Loucy (cell line): Measurements from ENCODE around the gene TMEM184A.

Experiments
- H2AFZ ChIP-seq: fragments of 200-600 bp; sonication (generic); 2 replicates; pipeline ENCODE4 v1.6.0; 2016; ENCODE audit warnings: antibody characterized with exemption, mild to moderate bottlenecking, low read length, moderate library complexity
- H3F3A ChIP-seq: fragments of 200-600 bp; 2 replicates; pipeline ENCODE4 v1.6.0; 2016; ENCODE audit warnings: antibody characterized with exemption, low read depth, mild to moderate bottlenecking
- H3K27me3 ChIP-seq: fragments of 200-600 bp; sonication (generic); 2 replicates; pipeline ENCODE4 v1.6.1; 2014; ENCODE audit warnings: low read length, mild to moderate bottlenecking; ENCODE audit not compliant: insufficient read depth, poor library complexity, severe bottlenecking
- H3K36me3 ChIP-seq: fragments of 200-600 bp; sonication (generic); 2 replicates; pipeline ENCODE4 v1.6.1; 2016; ENCODE audit warnings: low read length; ENCODE audit not compliant: insufficient read depth
- H3K4me1 ChIP-seq: fragments of 200-600 bp; sonication (generic); 2 replicates; pipeline ENCODE4 v1.5.1; 2014; ENCODE audit warnings: low read length, mild to moderate bottlenecking; ENCODE audit not compliant: insufficient read depth, poor library complexity, severe bottlenecking
- H3K4me2 ChIP-seq: fragments of 200-600 bp; sonication (generic); 2 replicates; pipeline ENCODE4 v1.6.0; 2014; ENCODE audit warnings: antibody characterized with exemption, low read length, low read depth, mild to moderate bottlenecking; ENCODE audit not compliant: poor library complexity, severe bottlenecking
- H3K4me3 ChIP-seq: fragments of 200-600 bp; sonication (generic); 2 replicates; pipeline ENCODE4 v1.5.1; 2014; ENCODE audit warnings: low read length, mild to moderate bottlenecking, mixed read lengths; ENCODE audit not compliant: poor library complexity, severe bottlenecking
- H3K79me2 ChIP-seq: fragments of 200-600 bp; sonication (generic); 2 replicates; pipeline ENCODE4 v1.6.1; 2014; ENCODE audit warnings: low read length; ENCODE audit not compliant: insufficient read depth
- H3K9ac ChIP-seq: fragments of 200-600 bp; sonication (generic); 2 replicates; pipeline ENCODE4 v1.6.0; 2014; ENCODE audit warnings: mild to moderate bottlenecking, low read depth, low read length, moderate library complexity; ENCODE audit not compliant: poor library complexity, severe bottlenecking
- H3K9me2 ChIP-seq: fragments of 200-600 bp; sonication (generic); replicated peaks from 2 replicates; pipeline ENCODE4 v1.6.1; 2016; ENCODE audit warnings: low read depth, low read length, mixed read lengths
- H3K9me3 ChIP-seq: fragments of 200-600 bp; sonication (generic); 2 replicates; pipeline ENCODE4 v1.6.1; 2014; ENCODE audit warnings: mild to moderate bottlenecking, antibody characterized with exemption, low read length, low read depth; ENCODE audit not compliant: insufficient read depth
- H4K20me1 ChIP-seq: fragments of 200-600 bp; sonication (generic); 2 replicates; pipeline ENCODE4 v1.6.0; 2014; ENCODE audit warnings: antibody characterized with exemption, low read length, mild to moderate bottlenecking; ENCODE audit not compliant: insufficient read depth, poor library complexity, severe bottlenecking
- EZH2phosphoT487 ChIP-seq: fragments of 200-600 bp; IDR thresholded peaks from 2 replicates; pipeline ENCODE4 v1.6.1; 2018; ENCODE audit warnings: antibody characterized with exemption, mild to moderate bottlenecking, moderate library complexity, borderline replicate concordance
- TF ChIP-seq, protein P1 (sequence below): fragments of 200-600 bp; sonication (generic); conservative IDR thresholded peaks from 2 replicates; pipeline ENCODE4 v1.5.1; 2014; ENCODE audit warnings: mild to moderate bottlenecking, antibody characterized with exemption, low read length

Gene TMEM184A

DNA sequence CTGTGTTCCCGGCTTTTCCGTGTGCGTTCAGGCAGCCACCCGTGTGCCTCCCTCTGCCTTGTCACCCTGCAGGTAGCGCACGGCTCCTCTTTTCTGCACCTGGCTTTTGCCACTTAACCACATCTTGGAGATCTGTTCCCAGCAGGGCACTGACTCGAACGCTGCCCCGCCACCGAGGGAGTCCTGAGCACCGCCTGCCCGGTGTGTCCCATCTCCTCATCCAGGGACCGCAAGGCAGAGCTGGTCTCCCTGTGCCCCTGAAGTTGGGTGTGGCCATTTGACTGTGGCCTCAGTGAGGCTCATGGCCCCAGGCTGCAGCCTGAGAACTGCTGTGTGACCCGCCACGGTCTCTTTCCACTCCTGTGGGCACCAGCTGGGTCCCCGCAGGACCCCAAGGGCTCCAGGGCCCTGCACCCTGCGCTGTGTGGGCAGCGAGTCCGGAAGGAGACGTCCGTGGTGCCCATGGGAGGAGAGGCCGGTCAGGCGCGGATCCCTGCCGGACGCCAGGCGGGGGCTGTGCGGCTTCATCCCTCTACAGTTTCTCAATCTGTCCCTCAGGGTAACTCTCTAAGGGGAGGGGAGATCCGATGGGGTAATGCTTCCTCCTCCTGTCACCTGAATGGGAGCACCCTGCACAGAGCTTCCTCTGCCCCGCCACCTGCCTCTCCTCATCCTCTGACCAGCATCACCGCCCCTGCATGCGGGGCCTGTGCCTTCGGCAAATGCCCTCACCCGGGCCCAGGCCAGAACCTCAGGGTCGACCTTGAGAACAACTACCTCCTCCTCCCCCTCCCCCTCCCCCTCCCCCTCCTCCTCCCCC is 50.1 kb downstream of the TMEM184A start:
- Histone ChIP-seq H3K9me3 (no peaks in the 10 kb centered on the region), H3K27me3 (no peaks in the 10 kb centered on the region), H3F3A (peaks cover 16% of the 10 kb centered on the region; the same call in 1 of the 2 replicates), H3K79me2 (peaks cover 49% of the 10 kb centered on the region), H4K20me1 (peaks cover 31% of the 10 kb centered on the region), H3K4me2 (peak overlapping the region; percentile 97), H2AFZ (no peak overlapping the region), H3K4me1 (peaks cover 68% of the 10 kb centered on the region), H3K9ac (peak overlapping the region; percentile 88), H3K36me3 (peaks cover 8% of the 10 kb centered on the region; the same call in 1 of the 2 replicates), H3K4me3 (peak overlapping the region; percentile 85), H3K9me2 (no peaks in the 10 kb centered on the region)
- TF ChIP-seq EZH2phosphoT487 = no peak
- TF ChIP-seq, protein P1, sequence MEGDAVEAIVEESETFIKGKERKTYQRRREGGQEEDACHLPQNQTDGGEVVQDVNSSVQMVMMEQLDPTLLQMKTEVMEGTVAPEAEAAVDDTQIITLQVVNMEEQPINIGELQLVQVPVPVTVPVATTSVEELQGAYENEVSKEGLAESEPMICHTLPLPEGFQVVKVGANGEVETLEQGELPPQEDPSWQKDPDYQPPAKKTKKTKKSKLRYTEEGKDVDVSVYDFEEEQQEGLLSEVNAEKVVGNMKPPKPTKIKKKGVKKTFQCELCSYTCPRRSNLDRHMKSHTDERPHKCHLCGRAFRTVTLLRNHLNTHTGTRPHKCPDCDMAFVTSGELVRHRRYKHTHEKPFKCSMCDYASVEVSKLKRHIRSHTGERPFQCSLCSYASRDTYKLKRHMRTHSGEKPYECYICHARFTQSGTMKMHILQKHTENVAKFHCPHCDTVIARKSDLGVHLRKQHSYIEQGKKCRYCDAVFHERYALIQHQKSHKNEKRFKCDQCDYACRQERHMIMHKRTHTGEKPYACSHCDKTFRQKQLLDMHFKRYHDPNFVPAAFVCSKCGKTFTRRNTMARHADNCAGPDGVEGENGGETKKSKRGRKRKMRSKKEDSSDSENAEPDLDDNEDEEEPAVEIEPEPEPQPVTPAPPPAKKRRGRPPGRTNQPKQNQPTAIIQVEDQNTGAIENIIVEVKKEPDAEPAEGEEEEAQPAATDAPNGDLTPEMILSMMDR = no peak

DNA sequence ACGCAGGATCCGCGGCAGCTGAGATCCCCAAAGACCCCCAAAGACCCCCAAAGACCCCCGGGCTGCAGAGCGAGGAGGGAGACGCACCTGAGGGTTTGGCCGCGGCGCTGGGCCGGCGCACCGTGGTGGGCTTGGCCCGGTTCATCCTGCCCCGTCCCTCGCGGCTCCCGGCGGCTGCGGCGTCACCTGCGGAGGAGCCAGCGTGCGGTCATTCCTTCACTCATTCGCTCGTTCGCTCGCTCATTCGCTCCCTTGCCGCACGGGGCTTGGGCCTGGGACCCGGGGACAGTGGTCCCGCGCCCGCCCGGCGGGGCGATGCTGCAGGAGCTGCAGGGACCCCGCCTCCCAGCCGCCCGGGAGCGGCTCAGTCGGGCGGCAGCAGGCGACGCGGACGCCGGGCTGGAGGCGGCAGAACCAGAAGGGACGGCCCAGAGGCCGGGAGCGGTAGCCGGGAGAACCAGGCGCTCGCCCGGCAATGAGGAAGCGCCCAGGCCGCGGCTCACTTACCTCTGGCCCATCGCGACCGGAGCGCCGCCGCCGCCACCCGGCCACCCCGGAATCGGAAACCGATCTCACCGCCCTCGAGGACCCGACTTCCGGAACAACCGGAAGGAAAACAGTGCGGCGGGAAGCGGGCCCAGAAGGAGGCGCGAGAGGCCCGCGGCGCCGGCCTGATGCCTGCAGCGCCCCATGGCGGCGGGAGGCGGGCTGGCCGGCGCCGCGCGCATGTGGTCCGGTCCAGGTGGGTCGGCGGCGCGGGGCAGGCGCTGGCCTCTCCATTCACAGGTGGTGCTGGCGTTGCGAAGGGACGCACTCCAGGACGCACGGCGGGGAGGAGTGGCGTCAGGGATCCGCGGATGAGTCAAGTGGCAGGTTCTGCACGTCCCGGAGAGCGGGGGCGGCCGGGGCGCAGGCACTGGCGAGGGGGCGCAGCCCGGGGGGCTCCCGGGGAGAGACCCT is 51.9 kb downstream of the TMEM184A start, which contains the start of gene INTS1:
TSS of gene INTS1 (minus strand) at position 574 of the 960 bp plus-strand sequence. CDS start at position 145, 429 bp downstream.
- no peak within 1 kb of the TSS; the same call in 1 of the 2 replicates for H2AFZ ChIP-seq

DNA sequence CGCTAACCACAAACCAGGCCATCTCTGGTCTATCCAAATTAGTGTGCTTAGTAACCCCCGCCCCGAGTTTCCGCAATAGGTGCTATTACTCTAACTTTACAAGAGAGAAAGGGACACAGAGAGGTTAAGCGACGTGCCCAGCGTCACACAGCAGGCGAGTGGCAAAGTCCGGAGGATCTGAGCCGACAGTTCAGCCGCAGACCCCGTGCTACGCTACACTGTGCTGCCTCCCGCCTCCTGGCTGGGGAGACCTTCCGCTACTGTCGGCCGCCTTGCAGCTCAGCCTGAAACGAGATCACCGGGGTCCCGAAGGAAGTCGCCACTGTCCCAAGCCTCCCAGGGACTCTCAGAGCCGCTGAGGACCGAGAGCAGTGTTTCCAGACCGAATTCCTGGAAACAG is 52.6 kb downstream of the TMEM184A start:
- Histone ChIP-seq H2AFZ (no peak overlapping the region), H3K4me1 (peaks cover 44% of the 10 kb centered on the region), H3K9ac (peak overlapping the region; percentile 88), H3K9me3 (no peaks in the 10 kb centered on the region), H3K4me2 (peak overlapping the region; percentile 97), H3K79me2 (peaks cover 57% of the 10 kb centered on the region), H3F3A (0 out of 2 replicates have a peak, but pooled peaks cover 10% of the 10 kb centered on the region), H3K36me3 (peaks cover 28% of the 10 kb centered on the region; the same call in 1 of the 2 replicates), H4K20me1 (peaks cover 40% of the 10 kb centered on the region), H3K27me3 (no peaks in the 10 kb centered on the region), H3K4me3 (peak overlapping the region; percentile 85), H3K9me2 (no peaks in the 10 kb centered on the region)
- TF ChIP-seq EZH2phosphoT487 = no peak
- TF ChIP-seq, protein P1 = no peak

More for the DNA sequence above, 51.9 kb downstream of the TMEM184A start, which contains the start of gene INTS1:
- peak within 1 kb of the TSS; percentile 85 for H3K4me3 ChIP-seq
- no peaks in the 10 kb centered on the region for H3K27me3 ChIP-seq
- H3K4me1 ChIP-seq = peaks cover 51% of the 10 kb centered on the region
- no peak for TF ChIP-seq EZH2phosphoT487
- TF ChIP-seq, protein P1 = peak; percentile 76
- peak within 1 kb of the TSS; percentile 88 for H3K9ac ChIP-seq
- H3K9me2 ChIP-seq = no peaks in the 10 kb centered on the region
- H4K20me1 ChIP-seq = peaks cover 40% of the 10 kb centered on the region
- H3K4me2 ChIP-seq = peak within 1 kb of the TSS; percentile 97
- H3K79me2 ChIP-seq = peaks cover 57% of the 10 kb centered on the region
- no peaks in the 10 kb centered on the region for H3K9me3 ChIP-seq
- peaks cover 15% of the 10 kb centered on the region; the same call in 1 of the 2 replicates for H3F3A ChIP-seq
- H3K36me3 ChIP-seq = peaks cover 26% of the 10 kb centered on the region; the same call in 1 of the 2 replicates
